Measurements from ENCODE around the gene CPS1. TPM values are rescaled to one million over a fixed set of nuclear protein-coding genes. Genes with fewer than 3 reads are reported as not detected.

Gene CPS1
- total and polyA plus RNA-seq, 8 donors = 2.5 to 9.2 (median 7.3) TPM

DNA sequence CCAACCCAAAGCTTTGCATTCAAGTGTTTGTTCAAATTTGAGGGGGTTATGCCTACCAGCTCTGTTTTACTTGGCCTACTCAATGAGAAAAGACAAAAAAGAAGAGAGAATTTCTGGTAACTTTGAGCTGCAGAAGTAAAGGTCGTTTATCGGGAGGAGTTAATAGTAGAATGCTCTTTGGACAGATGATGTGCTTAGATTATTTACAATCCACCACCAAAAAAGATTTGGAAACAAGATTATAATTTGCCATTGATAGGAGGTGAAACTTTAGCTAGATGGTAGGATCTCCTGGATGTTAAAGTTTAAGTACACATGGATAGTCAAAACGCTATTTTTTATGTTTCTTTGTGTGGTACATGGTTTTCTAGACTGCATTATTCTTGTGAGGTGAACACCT lies 24.9 kb upstream of the CPS1 start:
- no peaks in the 10 kb centered on the region for H3K27me3 ChIP-seq
- H3K27ac ChIP-seq = no peak overlapping the region
- H3K9me3 ChIP-seq = no peaks in the 10 kb centered on the region
- no peaks in the 10 kb centered on the region for H3K4me1 ChIP-seq
- H3K36me3 ChIP-seq = no peaks in the 10 kb centered on the region
- intact Hi-C loops (cut with DNase I) = no loop called here
- DNase-seq = no peak
- TF ChIP-seq CTCF (IDR thresholded peaks at IDR 0.05) = no peak
- H3K4me3 ChIP-seq = no peak overlapping the region
- no peak for ATAC-seq

GRCh38 chr2:210533389-210533788 lies 23.0 kb upstream of the CPS1 start:
- Histone ChIP-seq H3K27me3 (no peaks in the 10 kb centered on the region), H3K27ac (no peak overlapping the region), H3K9me3 (no peaks in the 10 kb centered on the region), H3K36me3 (no peaks in the 10 kb centered on the region), H3K4me3 (no peak overlapping the region), H3K4me1 (no peaks in the 10 kb centered on the region)
- intact Hi-C loops (cut with DNase I) = no loop called here
- no peak for ATAC-seq
- TF ChIP-seq CTCF (IDR thresholded peaks at IDR 0.05) = no peak
- DNase-seq = no peak

DNA sequence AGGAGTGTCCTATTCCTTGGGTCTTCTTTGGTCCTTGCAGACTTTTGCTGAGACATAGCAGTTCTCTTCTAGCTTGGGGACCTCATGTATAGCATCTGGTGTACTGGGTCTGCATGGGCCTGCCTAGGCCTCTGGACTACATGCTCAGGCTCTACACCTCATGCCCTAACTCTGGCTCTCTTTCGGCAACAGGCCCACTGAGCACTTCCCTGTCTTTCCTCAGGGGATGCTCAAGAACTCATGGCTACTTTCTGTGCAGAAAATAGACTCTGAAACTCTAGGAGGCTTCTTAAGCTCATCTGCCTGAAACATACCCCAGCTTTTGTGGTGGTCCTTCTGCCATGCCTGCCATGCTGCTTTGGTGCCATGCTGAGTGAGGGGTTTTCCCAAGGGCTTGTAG lies 21.5 kb upstream of the CPS1 start:
- H3K27ac ChIP-seq = no peak overlapping the region
- intact Hi-C loops (cut with DNase I) = no loop called here
- ATAC-seq (no peak), DNase-seq (no peak)
- H3K9me3 ChIP-seq = no peaks in the 10 kb centered on the region
- H3K27me3 ChIP-seq = no peaks in the 10 kb centered on the region
- H3K36me3 ChIP-seq = no peaks in the 10 kb centered on the region
- H3K4me3 ChIP-seq = no peak overlapping the region
- no peaks in the 10 kb centered on the region for H3K4me1 ChIP-seq
- no peak for TF ChIP-seq CTCF (IDR thresholded peaks at IDR 0.05)

GRCh38 chr2:210536973-210537650 lies 19.3 kb upstream of the CPS1 start:
- TF ChIP-seq CTCF (IDR thresholded peaks at IDR 0.05) = no peak
- intact Hi-C loops (cut with DNase I) = no loop called here
- no peaks in the 10 kb centered on the region for H3K27me3 ChIP-seq
- ATAC-seq (no peak), DNase-seq (no peak)
- no peaks in the 10 kb centered on the region for H3K36me3 ChIP-seq
- H3K4me1 ChIP-seq = no peaks in the 10 kb centered on the region
- H3K4me3 ChIP-seq = no peak overlapping the region
- no peaks in the 10 kb centered on the region for H3K9me3 ChIP-seq
- H3K27ac ChIP-seq = no peak overlapping the region

GRCh38 chr2:210539035-210539434 lies 17.4 kb upstream of the CPS1 start:
- TF ChIP-seq CTCF (IDR thresholded peaks at IDR 0.05) = no peak
- no peaks in the 10 kb centered on the region for H3K36me3 ChIP-seq
- H3K4me3 ChIP-seq = no peak overlapping the region
- H3K27me3 ChIP-seq = no peaks in the 10 kb centered on the region
- H3K27ac ChIP-seq = no peak overlapping the region
- intact Hi-C loops (cut with DNase I) = no loop called here
- DNase-seq (no peak), ATAC-seq (no peak)
- no peaks in the 10 kb centered on the region for H3K4me1 ChIP-seq
- no peaks in the 10 kb centered on the region for H3K9me3 ChIP-seq

All from left lung (tissue), 10 donors.